DND-41 (cell line): ENCODE results near the gene EEA1.

ENCODE experiments used
- ATAC-seq: fragments of 200-7000 bp; cut with Tn5 transposase; 3 replicates; pipeline ENCODE4 v1.9.1; 2021; ENCODE audit warnings: low read depth; ENCODE audit not compliant: insufficient read depth
- DNase-seq: peaks from one replicate; pipeline ENCODE4 v3.0.0-alpha.2; 2020
- H2AFZ ChIP-seq: 2 replicates; pipeline ENCODE4 v1.6.0; 2012; ENCODE audit warnings: low read depth, low read length
- H3K27ac ChIP-seq: 2 replicates; pipeline ENCODE4 v1.5.1; 2012; ENCODE audit warnings: low read length, inconsistent platforms
- H3K27me3 ChIP-seq: fragments of 200-600 bp; sonication (generic); 2 replicates; pipeline ENCODE4 v1.6.0; 2012; ENCODE audit warnings: low read length, mild to moderate bottlenecking, inconsistent platforms; ENCODE audit not compliant: insufficient read depth, poor library complexity
- H3K36me3 ChIP-seq: 2 replicates; pipeline ENCODE4 v1.5.1; 2012; ENCODE audit warnings: low read length, inconsistent platforms; ENCODE audit not compliant: insufficient read depth
- H3K4me1 ChIP-seq: 2 replicates; pipeline ENCODE4 v1.5.1; 2012; ENCODE audit warnings: mild to moderate bottlenecking, low read length; ENCODE audit not compliant: insufficient read depth
- H3K4me2 ChIP-seq: 2 replicates; pipeline ENCODE4 v1.6.0; 2012; ENCODE audit warnings: mild to moderate bottlenecking, moderate library complexity, low read length, inconsistent platforms; ENCODE audit not compliant: insufficient read depth
- H3K4me3 ChIP-seq, 2 experiments: fragments of 200-600 bp in 1 of 2; shearing (Covaris generic) in 1 of 2; 2 replicates each; pipeline ENCODE4 v1.5.1; 2012 to 2016; ENCODE audit warnings: inconsistent platforms in 2 of 2, low read length in 2 of 2, mild to moderate bottlenecking in 2 of 2, low read depth in 1 of 2, moderate library complexity in 1 of 2
- H3K79me2 ChIP-seq: 2 replicates; pipeline ENCODE4 v1.6.0; 2012; ENCODE audit warnings: low read length, inconsistent platforms; ENCODE audit not compliant: insufficient read depth
- H3K9ac ChIP-seq: 2 replicates; pipeline ENCODE4 v1.6.0; 2012; ENCODE audit warnings: low read depth, mild to moderate bottlenecking, inconsistent platforms, low read length, moderate library complexity
- H3K9me3 ChIP-seq: 2 replicates; pipeline ENCODE4 v1.5.1; 2012; ENCODE audit warnings: low read length, moderate library complexity, mild to moderate bottlenecking, inconsistent platforms; ENCODE audit not compliant: insufficient read depth, severe bottlenecking
- H4K20me1 ChIP-seq: 2 replicates; pipeline ENCODE4 v1.6.0; 2012; ENCODE audit warnings: low read length; ENCODE audit not compliant: insufficient read depth
- EZH2 ChIP-seq: IDR thresholded peaks from 3 replicates; pipeline ENCODE4 v1.6.1; 2012; ENCODE audit warnings: borderline replicate concordance, low read depth, mild to moderate bottlenecking, moderate library complexity, low read length, inconsistent platforms; ENCODE audit not compliant: severe bottlenecking
- TF ChIP-seq, protein P1 (sequence below): IDR thresholded peaks from 2 replicates; pipeline ENCODE4 v1.5.1; 2012; ENCODE audit warnings: borderline replicate concordance, low read length, moderate library complexity, mild to moderate bottlenecking; ENCODE audit not compliant: poor library complexity, severe bottlenecking; ENCODE audit errors: extremely low read depth

EEA1 gene

DNA sequence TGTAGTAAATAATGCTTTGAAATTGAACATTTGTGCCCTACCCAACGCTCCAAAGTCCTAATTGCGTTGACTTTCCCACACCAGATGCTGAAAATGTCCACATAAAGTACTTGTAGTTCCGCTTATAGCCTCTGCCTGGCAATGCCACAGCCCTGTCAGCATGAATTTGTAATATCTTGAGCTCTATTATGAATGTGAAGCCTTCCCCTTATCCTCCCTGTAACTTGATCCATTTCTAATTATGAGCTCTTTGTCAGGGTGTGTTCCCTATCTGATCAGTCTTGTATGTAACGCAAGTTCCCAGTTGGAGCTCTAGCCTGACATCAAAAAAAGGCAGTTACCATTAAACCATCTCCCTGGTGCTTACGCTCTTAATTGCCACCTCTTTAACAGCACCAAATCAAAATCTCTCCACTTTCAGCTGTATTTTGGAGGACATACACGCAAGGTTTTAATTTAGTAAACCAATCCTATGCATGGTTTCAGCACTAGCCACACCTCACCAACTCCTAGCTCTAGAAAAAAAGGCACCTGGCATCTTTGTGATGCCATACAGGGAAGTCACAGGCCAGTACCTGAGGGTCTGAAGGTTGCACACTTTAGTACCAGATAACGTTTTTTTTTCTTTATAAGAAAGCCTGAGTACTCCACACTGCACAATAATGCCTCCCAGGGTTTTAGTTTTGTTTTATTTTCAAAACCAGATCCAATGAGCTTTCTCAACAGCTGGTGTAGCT is 69.3 kb downstream of the EEA1 start:
- H3K36me3 ChIP-seq: peaks cover 67% of the 10 kb centered on the region
- no peaks in the 10 kb centered on the region for H3K79me2 ChIP-seq
- peaks cover 9% of the 10 kb centered on the region; the same call in 1 of the 2 replicates for H3K4me1 ChIP-seq
- no peaks in the 10 kb centered on the region for H3K27me3 ChIP-seq
- no peak for ATAC-seq
- no peak for TF ChIP-seq EZH2
- TF ChIP-seq, protein P1, sequence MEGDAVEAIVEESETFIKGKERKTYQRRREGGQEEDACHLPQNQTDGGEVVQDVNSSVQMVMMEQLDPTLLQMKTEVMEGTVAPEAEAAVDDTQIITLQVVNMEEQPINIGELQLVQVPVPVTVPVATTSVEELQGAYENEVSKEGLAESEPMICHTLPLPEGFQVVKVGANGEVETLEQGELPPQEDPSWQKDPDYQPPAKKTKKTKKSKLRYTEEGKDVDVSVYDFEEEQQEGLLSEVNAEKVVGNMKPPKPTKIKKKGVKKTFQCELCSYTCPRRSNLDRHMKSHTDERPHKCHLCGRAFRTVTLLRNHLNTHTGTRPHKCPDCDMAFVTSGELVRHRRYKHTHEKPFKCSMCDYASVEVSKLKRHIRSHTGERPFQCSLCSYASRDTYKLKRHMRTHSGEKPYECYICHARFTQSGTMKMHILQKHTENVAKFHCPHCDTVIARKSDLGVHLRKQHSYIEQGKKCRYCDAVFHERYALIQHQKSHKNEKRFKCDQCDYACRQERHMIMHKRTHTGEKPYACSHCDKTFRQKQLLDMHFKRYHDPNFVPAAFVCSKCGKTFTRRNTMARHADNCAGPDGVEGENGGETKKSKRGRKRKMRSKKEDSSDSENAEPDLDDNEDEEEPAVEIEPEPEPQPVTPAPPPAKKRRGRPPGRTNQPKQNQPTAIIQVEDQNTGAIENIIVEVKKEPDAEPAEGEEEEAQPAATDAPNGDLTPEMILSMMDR: no peak
- DNase-seq: no peak
- H3K4me2 ChIP-seq: no peak overlapping the region
- no peak overlapping the region for H2AFZ ChIP-seq
- no peaks in the 10 kb centered on the region for H3K9me3 ChIP-seq
- no peak overlapping the region for H3K9ac ChIP-seq
- no peaks in the 10 kb centered on the region; the same call in 1 of the 2 replicates for H4K20me1 ChIP-seq
- H3K4me3 ChIP-seq: no peak overlapping the region
- H3K27ac ChIP-seq: no peak overlapping the region

GRCh38 chr12:92857818-92858217 is 71.3 kb downstream of the EEA1 start:
- Histone ChIP-seq H3K27me3 (no peaks in the 10 kb centered on the region), H2AFZ (no peak overlapping the region), H3K4me1 (no peaks in the 10 kb centered on the region), H3K9ac (no peak overlapping the region), H3K79me2 (no peaks in the 10 kb centered on the region), H4K20me1 (no peaks in the 10 kb centered on the region; the same call in 1 of the 2 replicates), H3K4me2 (no peak overlapping the region), H3K27ac (no peak overlapping the region), H3K36me3 (peaks cover 56% of the 10 kb centered on the region), H3K9me3 (no peaks in the 10 kb centered on the region), H3K4me3 (no peak overlapping the region)
- no peak for DNase-seq
- ATAC-seq: no peak
- TF ChIP-seq, protein P1: no peak
- no peak for TF ChIP-seq EZH2

DNA sequence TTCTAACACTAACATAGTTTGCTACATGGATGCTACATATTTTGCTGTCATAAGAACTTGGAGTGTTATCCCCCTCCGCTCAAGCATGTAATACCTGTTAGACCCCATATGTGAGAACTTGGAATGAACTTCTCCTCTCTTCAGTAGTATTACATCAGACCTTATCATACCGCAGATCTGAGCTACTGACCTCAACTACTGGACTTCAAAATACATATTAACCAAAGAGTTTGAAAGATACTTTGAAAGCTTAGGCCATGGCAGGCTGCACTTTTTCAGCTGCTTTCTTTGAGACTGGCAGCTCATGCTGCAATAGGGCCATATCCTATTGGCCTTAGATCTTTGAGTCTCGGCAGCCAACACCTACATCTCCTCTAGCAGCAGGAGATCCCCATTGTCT is 74.8 kb downstream of the EEA1 start:
- Histone ChIP-seq H3K27ac (no peak overlapping the region), H3K4me2 (no peak overlapping the region), H3K79me2 (no peaks in the 10 kb centered on the region), H2AFZ (no peak overlapping the region), H4K20me1 (no peaks in the 10 kb centered on the region; the same call in 1 of the 2 replicates), H3K36me3 (peaks cover 62% of the 10 kb centered on the region), H3K4me3 (no peak overlapping the region), H3K4me1 (no peaks in the 10 kb centered on the region), H3K9ac (no peak overlapping the region), H3K27me3 (no peaks in the 10 kb centered on the region), H3K9me3 (no peaks in the 10 kb centered on the region)
- no peak for DNase-seq
- no peak for ATAC-seq
- TF ChIP-seq EZH2: no peak
- TF ChIP-seq, protein P1: no peak
